H1 (cell line): ENCODE measurements around the gene AOAH. TPM values are rescaled to one million over a fixed set of nuclear protein-coding genes. Genes with fewer than 3 reads are reported as not detected.
A peak's percentile ranks its signal among the peaks of the same experiment; 100 is the strongest.

Experiments
- CTCF ChIA-PET: fragments of 300-600 bp; sonication (Branson Sonifier 250); formaldehyde crosslinking; loops from one replicate; lab custom pipeline; 2021; ENCODE audit not compliant: partially characterized antibody; lab: Charles Lee
- POLR2A ChIA-PET: fragments of 300-600 bp; sonication (Branson Sonifier 250); formaldehyde crosslinking; loops from one replicate; lab custom pipeline; 2021; ENCODE audit warnings: inconsistent platforms; ENCODE audit not compliant: partially characterized antibody; lab: Charles Lee
- DNase-seq, 2 experiments: peaks; one replicate each; pipeline versions ENCODE4 v3.0.0 to v3.0.0-alpha.2; 2010 to 2022; ENCODE audit warnings: low spot score in 2 of 2, low read depth in 1 of 2, mixed read lengths in 1 of 2
- FAIRE-seq: peaks from 2 replicates; lab custom pipeline; 2011; peaks lifted over from hg19 to GRCh38; lab: Jason Lieb, UNC
- H2AFZ ChIP-seq: 2 replicates; pipeline ENCODE4 v1.8.1; 2012; ENCODE audit warnings: low read length, inconsistent platforms
- H2AK5ac ChIP-seq: 2 replicates; pipeline ENCODE4 v1.6.1; 2013; ENCODE audit warnings: low read depth, low read length
- H2BK120ac ChIP-seq: replicated peaks from 2 replicates; pipeline ENCODE3; 2013; ENCODE audit warnings: low read depth, low read length, inconsistent platforms
- H2BK12ac ChIP-seq: 2 replicates; pipeline ENCODE4 v1.6.1; 2013; ENCODE audit warnings: low read depth, low read length
- H2BK15ac ChIP-seq: 2 replicates; pipeline ENCODE4 v1.6.1; 2013; ENCODE audit warnings: low read length
- H2BK20ac ChIP-seq: 2 replicates; pipeline ENCODE4 v1.6.1; 2013; ENCODE audit warnings: low read length
- H2BK5ac ChIP-seq: 2 replicates; pipeline ENCODE4 v1.6.1; 2013; ENCODE audit warnings: low read depth, low read length
- H3K14ac ChIP-seq: 2 replicates; pipeline ENCODE4 v1.6.1; 2013; ENCODE audit warnings: inconsistent platforms; ENCODE audit not compliant: insufficient read length
- H3K18ac ChIP-seq: 2 replicates; pipeline ENCODE4 v1.6.1; 2013; ENCODE audit warnings: low read length; ENCODE audit errors: extremely low read depth
- H3K23ac ChIP-seq: 2 replicates; pipeline ENCODE4 v1.6.1; 2013; ENCODE audit warnings: inconsistent platforms; ENCODE audit not compliant: insufficient read length
- H3K23me2 ChIP-seq: 2 replicates; pipeline ENCODE4 v1.6.1; 2013; ENCODE audit warnings: low read depth, low read length
- H3K27ac ChIP-seq: 2 replicates; pipeline ENCODE4 v1.6.1; 2011; ENCODE audit warnings: low read depth, low read length, inconsistent platforms
- H3K27me3 ChIP-seq, 4 experiments: replicated peaks in 1 of 4; 1 replicate in 1 of 4; 2 replicates in 3 of 4; pipeline versions ENCODE4 v1.6.1 to v1.8.1; 2011 to 2013; ENCODE audit warnings: low read length in 3 of 4, mild to moderate bottlenecking in 3 of 4, inconsistent platforms in 2 of 4, mixed read lengths in 2 of 4, moderate library complexity in 1 of 4; ENCODE audit not compliant: control insufficient read depth in 3 of 4, insufficient read depth in 3 of 4; ENCODE audit errors: extremely low read depth in 1 of 4
- H3K36me3 ChIP-seq, 4 experiments: 2 replicates each; pipeline versions ENCODE4 v1.6.1 to v1.8.1; 2011 to 2013; ENCODE audit warnings: mild to moderate bottlenecking in 4 of 4, low read length in 3 of 4, moderate library complexity in 2 of 4, control low read depth in 1 of 4, inconsistent platforms in 1 of 4; ENCODE audit not compliant: insufficient read depth in 4 of 4, control insufficient read depth in 2 of 4
- H3K4ac ChIP-seq: replicated peaks from 2 replicates; pipeline ENCODE3; 2013; ENCODE audit warnings: low read length, low read depth, mixed read lengths, inconsistent platforms; ENCODE audit not compliant: insufficient read length
- H3K4me1 ChIP-seq, 4 experiments: replicated peaks in 1 of 4; 1 replicate in 1 of 4; 2 replicates in 3 of 4; pipeline versions ENCODE4 v1.6.1 to v1.8.1; 2011 to 2013; ENCODE audit warnings: low read length in 3 of 4, inconsistent platforms in 2 of 4, mixed read lengths in 1 of 4; ENCODE audit not compliant: insufficient read depth in 4 of 4, control insufficient read depth in 3 of 4
- H3K4me2 ChIP-seq, 2 experiments: 2 replicates each; pipeline versions ENCODE4 v1.6.1 to v1.8.1; 2011 to 2013; ENCODE audit warnings: low read depth in 2 of 2, low read length in 2 of 2, control low read depth in 1 of 2, inconsistent platforms in 1 of 2, mild to moderate bottlenecking in 1 of 2; ENCODE audit not compliant: insufficient read depth in 1 of 2
- H3K4me3 ChIP-seq, 4 experiments: fragments of 200-600, 300-600 bp in 1 of 4; sonication (generic), shearing (Covaris generic), sonication (Bioruptor Twin) in 1 of 4; 2 replicates each; pipeline versions ENCODE4 v1.5.1 to v1.8.1; 2011 to 2016; ENCODE audit warnings: low read length in 4 of 4, low read depth in 3 of 4, control low read depth in 2 of 4, inconsistent platforms in 2 of 4, mild to moderate bottlenecking in 2 of 4, mixed read lengths in 1 of 4, moderate library complexity in 1 of 4; ENCODE audit not compliant: insufficient read depth in 2 of 4; ENCODE audit errors: extremely low read depth in 1 of 4
- H3K56ac ChIP-seq: replicated peaks from 2 replicates; pipeline ENCODE3; 2013; ENCODE audit warnings: low read depth, mild to moderate bottlenecking, mixed read lengths, low read length, inconsistent platforms; ENCODE audit not compliant: insufficient read length
- H3K79me1 ChIP-seq: 2 replicates; pipeline ENCODE4 v1.6.1; 2013; ENCODE audit warnings: low read depth, low read length, control low read depth
- H3K79me2 ChIP-seq, 2 experiments: 2 replicates each; pipeline versions ENCODE4 v1.6.1 to v1.8.1; 2012 to 2013; ENCODE audit warnings: low read length in 2 of 2, mild to moderate bottlenecking in 2 of 2, inconsistent platforms in 1 of 2; ENCODE audit not compliant: insufficient read depth in 2 of 2, control insufficient read depth in 1 of 2
- H3K9ac ChIP-seq, 4 experiments: replicated peaks in 1 of 4; 1 replicate in 1 of 4; 2 replicates in 3 of 4; pipeline versions ENCODE4 v1.6.1 to v1.8.1; 2011 to 2013; ENCODE audit warnings: low read depth in 3 of 4, low read length in 3 of 4, control low read depth in 2 of 4, mild to moderate bottlenecking in 2 of 4, moderate library complexity in 2 of 4, inconsistent platforms in 1 of 4; ENCODE audit errors: extremely low read depth in 1 of 4
- H3K9me3 ChIP-seq, 2 experiments: 2 replicates each; pipeline versions ENCODE4 v1.6.1 to v1.8.1; 2012 to 2013; ENCODE audit warnings: mild to moderate bottlenecking in 2 of 2, moderate library complexity in 2 of 2, control low read depth in 1 of 2, inconsistent platforms in 1 of 2, low read depth in 1 of 2, low read length in 1 of 2, mixed read lengths in 1 of 2; ENCODE audit not compliant: insufficient read depth in 2 of 2
- H4K20me1 ChIP-seq, 2 experiments: replicated peaks in 1 of 2; 2 replicates each; pipeline versions ENCODE3 to v1.8.1; 2011 to 2013; ENCODE audit warnings: inconsistent platforms in 2 of 2, low read length in 2 of 2, mild to moderate bottlenecking in 1 of 2; ENCODE audit not compliant: insufficient read depth in 2 of 2, control insufficient read depth in 1 of 2
- H4K5ac ChIP-seq: 2 replicates; pipeline ENCODE4 v1.6.1; 2013; ENCODE audit warnings: low read length, low read depth, mixed read lengths, inconsistent platforms; ENCODE audit not compliant: insufficient read length
- H4K8ac ChIP-seq: 2 replicates; pipeline ENCODE4 v1.8.0; 2013; ENCODE audit warnings: mild to moderate bottlenecking, moderate library complexity, low read length, inconsistent platforms; ENCODE audit not compliant: insufficient read depth; ENCODE audit errors: extremely low read depth
- H4K91ac ChIP-seq: replicated peaks from 2 replicates; pipeline ENCODE3; 2013; ENCODE audit warnings: low read length, mixed read lengths, inconsistent platforms; ENCODE audit not compliant: insufficient read length
- CBX5 ChIP-seq: fragments of 300-800, 300-1000 bp; sonication (generic); IDR thresholded peaks from 2 replicates; pipeline ENCODE4 v1.7.1; 2016; ENCODE audit warnings: antibody characterized with exemption, low read length, low read depth
- CBX8 ChIP-seq: fragments of 300-800, 300-1000 bp; sonication (generic); IDR thresholded peaks from 2 replicates; pipeline ENCODE4 v1.7.1; 2016; ENCODE audit warnings: low read depth, low read length, borderline replicate concordance
- CEBPB ChIP-seq: IDR thresholded peaks from 2 replicates; pipeline ENCODE4 v1.6.1; 2012; ENCODE audit warnings: low read depth, low read length
- CTBP2 ChIP-seq: IDR thresholded peaks from 2 replicates; pipeline ENCODE4 v1.7.0; 2011; ENCODE audit warnings: borderline replicate concordance, mild to moderate bottlenecking, moderate library complexity, mixed read lengths, low read length; ENCODE audit not compliant: insufficient read depth, insufficient read length
- CTCF ChIP-seq, 3 experiments: IDR thresholded peaks; 1 replicate in 2 of 3; 2 replicates in 1 of 3; pipeline versions ENCODE4 v1.5.1 to v1.6.1; 2011; ENCODE audit warnings: low read length in 3 of 3, mild to moderate bottlenecking in 3 of 3, inconsistent platforms in 2 of 3, low read depth in 1 of 3, moderate library complexity in 1 of 3; ENCODE audit not compliant: insufficient read depth in 1 of 3; ENCODE audit errors: control extremely low read depth in 1 of 3
- EZH2 ChIP-seq: fragments of 200-600 bp; sonication (generic); IDR thresholded peaks from 2 replicates; pipeline ENCODE4 v1.7.1; 2012; ENCODE audit warnings: low read depth, mild to moderate bottlenecking, moderate library complexity, low read length, inconsistent platforms; ENCODE audit not compliant: severe bottlenecking
- FOSL1 ChIP-seq: IDR thresholded peaks from 2 replicates; pipeline ENCODE4 v1.6.1; 2011; ENCODE audit warnings: mild to moderate bottlenecking, low read depth, low read length, moderate library complexity; ENCODE audit not compliant: insufficient read depth
- NRF1 ChIP-seq: IDR thresholded peaks from 2 replicates; pipeline ENCODE4 v1.6.1; 2011; ENCODE audit warnings: mild to moderate bottlenecking, low read depth, low read length, improper control_type of control experiment
- RAD21 ChIP-seq, 2 experiments: IDR thresholded peaks in 1 of 2; conservative IDR thresholded peaks in 1 of 2; 2 replicates each; pipeline ENCODE4 v1.6.1; 2011; ENCODE audit warnings: low read depth in 2 of 2, low read length in 2 of 2, improper control_type of control experiment in 1 of 2, inconsistent platforms in 1 of 2, mild to moderate bottlenecking in 1 of 2, moderate library complexity in 1 of 2
- TBP ChIP-seq: IDR thresholded peaks from 2 replicates; pipeline ENCODE4 v1.6.1; 2011; ENCODE audit warnings: low read depth, low read length, improper control_type of control experiment
- TCF12 ChIP-seq: IDR thresholded peaks from 2 replicates; pipeline ENCODE4 v1.6.1; 2011; ENCODE audit warnings: low read depth, mild to moderate bottlenecking, low read length
- WGBS, 2 experiments: shearing (Covaris generic) in 1 of 2; methylation state at CpG; one replicate each; pipeline versions ENCODE4 v1.1.6 to v1.1.7; 2013 to 2015; ENCODE audit warnings: low lambda C conversion rate in 2 of 2, mixed read lengths in 2 of 2, inconsistent platforms in 1 of 2, low coverage in 1 of 2, missing lambda C conversion rate in 1 of 2; ENCODE audit not compliant: insufficient replicate concordance in 2 of 2, insufficient coverage in 1 of 2, insufficient read length in 1 of 2; ENCODE audit errors: extremely low coverage in 1 of 2, missing lambda C conversion rate in 1 of 2; 5-methylcytosine and 5-hydroxymethylcytosine counted together
- polyA plus RNA-seq, 7 experiments: library from polyadenylated mRNA; depleted of rRNA in 3 of 7; stranded (reverse) in 5 of 7; unstranded in 2 of 7; fragments of >200 nt in 5 of 7; fragments of 200-250 nt in 2 of 7; gene quantifications; 1 replicate in 5 of 7; 2 replicates in 1 of 7; 4 replicates in 1 of 7; pipeline versions ENCODE4 v1.2.1 to v1.2.3, GENCODE V29; 2011 to 2013; ENCODE audit warnings: missing spikeins in 2 of 7, mixed read lengths in 2 of 7
- total RNA-seq: library from RNA; stranded (reverse); fragmentation: NEBNext Ultra II Directional; extraction: Animal tissue kit (Norgen Biotek cat#: 25700); gene quantifications from 2 replicates; pipeline ENCODE4 v1.2.1, GENCODE V29; 2021

The AOAH gene
- total and polyA plus RNA-seq, 2 of the 8 experiments (the other 6 are each of a cell fraction or from before 2014, with no cell fraction given): 0.08 TPM; not detected in 1

- H3K36me3 ChIP-seq: no peaks in the 10 kb centered on the region
- H4K5ac ChIP-seq: no peak overlapping the region
- CTCF ChIA-PET: interaction anchor here (1.1 to 1.3 kb wide), 2 partner anchors 80 to 154 kb away, joined by 3 read pairs; no protein-coding TSS in a partner anchor
- no peaks in the 10 kb centered on the region for H3K9me3 ChIP-seq
- no peak overlapping the region for H3K14ac ChIP-seq
- H3K79me2 ChIP-seq: no peaks in the 10 kb centered on the region
- H3K79me1 ChIP-seq: no peaks in the 10 kb centered on the region
- H4K20me1 ChIP-seq: no peaks in the 10 kb centered on the region
- FAIRE-seq: no peak
- no peak overlapping the region for H3K9ac ChIP-seq
- no peak overlapping the region for H3K27ac ChIP-seq
- DNase-seq: no peak
- H3K23ac ChIP-seq: no peak overlapping the region
- no peak overlapping the region for H4K91ac ChIP-seq
- H3K4me3 ChIP-seq: no peak overlapping the region
- H3K4ac ChIP-seq: no peak overlapping the region
- POLR2A ChIA-PET: no interaction called here
- H2AFZ ChIP-seq: no peak overlapping the region
- peaks cover under 1% of the 10 kb centered on the region; the same call in 1 of the 2 replicates for H3K23me2 ChIP-seq
- H2BK12ac ChIP-seq: no peak overlapping the region; the same call in 1 of the 2 replicates
- 0 out of 7 replicates have a peak, but pooled peaks cover 0 to 2% (median 0%) of the 10 kb centered on the region in 4 experiments for H3K4me1 ChIP-seq
- H2AK5ac ChIP-seq: no peak overlapping the region
- H2BK120ac ChIP-seq: no peak overlapping the region
- H3K27me3 ChIP-seq: no peaks in the 10 kb centered on the region
- no peak overlapping the region for H4K8ac ChIP-seq
- H2BK5ac ChIP-seq: no peak overlapping the region
- WGBS, 2 experiments: 80% methylated on average over 4 of the region's 4 CpGs; no CpG with 5 or more reads in 1 of the 2 experiments
- no peak overlapping the region for H2BK15ac ChIP-seq
- peak overlapping the region; percentile 19; the same call in 1 of the 2 replicates for H3K18ac ChIP-seq
- no peak overlapping the region for H3K56ac ChIP-seq
- H3K4me2 ChIP-seq: no peak overlapping the region
- no peak overlapping the region for H2BK20ac ChIP-seq
- TF ChIP-seq FOSL1 (no peak), NRF1 (no peak), TCF12 (no peak), CTCF (IDR thresholded peaks at IDR 0.05; ENCODE audit: control extremely low read depth in 1 of 3, insufficient read depth in 1 of 3, low read depth in 1 of 3, low read length in 3 of 3) (no peak), EZH2 (no peak), CEBPB (no peak), CBX5 (no peak), TBP (no peak), CTBP2 (no peak), CBX8 (no peak), RAD21 (IDR thresholded peaks at IDR 0.05 in 1 of 2, conservative IDR thresholded peaks at IDR 0.05 in 1 of 2; ENCODE audit: low read depth in 2 of 2, low read length in 2 of 2) (no peak)
Measured at GRCh38 chr7:36521133-36521532, 203.2 kb downstream of the AOAH start.
